ENCODE data around the gene TSR1.

TSR1 gene

GRCh38 chr17:2344528-2344927 lies 8.3 kb upstream of the TSR1 start:
- TF ChIP-seq, protein P1, sequence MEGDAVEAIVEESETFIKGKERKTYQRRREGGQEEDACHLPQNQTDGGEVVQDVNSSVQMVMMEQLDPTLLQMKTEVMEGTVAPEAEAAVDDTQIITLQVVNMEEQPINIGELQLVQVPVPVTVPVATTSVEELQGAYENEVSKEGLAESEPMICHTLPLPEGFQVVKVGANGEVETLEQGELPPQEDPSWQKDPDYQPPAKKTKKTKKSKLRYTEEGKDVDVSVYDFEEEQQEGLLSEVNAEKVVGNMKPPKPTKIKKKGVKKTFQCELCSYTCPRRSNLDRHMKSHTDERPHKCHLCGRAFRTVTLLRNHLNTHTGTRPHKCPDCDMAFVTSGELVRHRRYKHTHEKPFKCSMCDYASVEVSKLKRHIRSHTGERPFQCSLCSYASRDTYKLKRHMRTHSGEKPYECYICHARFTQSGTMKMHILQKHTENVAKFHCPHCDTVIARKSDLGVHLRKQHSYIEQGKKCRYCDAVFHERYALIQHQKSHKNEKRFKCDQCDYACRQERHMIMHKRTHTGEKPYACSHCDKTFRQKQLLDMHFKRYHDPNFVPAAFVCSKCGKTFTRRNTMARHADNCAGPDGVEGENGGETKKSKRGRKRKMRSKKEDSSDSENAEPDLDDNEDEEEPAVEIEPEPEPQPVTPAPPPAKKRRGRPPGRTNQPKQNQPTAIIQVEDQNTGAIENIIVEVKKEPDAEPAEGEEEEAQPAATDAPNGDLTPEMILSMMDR (IDR thresholded peaks at IDR 0.05; ENCODE audit: low read depth, low read length, missing control alignments) = no peak
- no peak for DNase-seq (ENCODE audit: extremely low read depth, low read depth)

GRCh38 chr17:2343421-2343820 lies 7.2 kb upstream of the TSR1 start:
- TF ChIP-seq, protein P1 (IDR thresholded peaks at IDR 0.05; ENCODE audit: low read depth, low read length, missing control alignments) = no peak
- DNase-seq (ENCODE audit: extremely low read depth, low read depth) = no peak
- H3K4me3 ChIP-seq (replicated peaks; ENCODE audit: low read depth, low read length) = no peak overlapping the region

More at GRCh38 chr17:2344528-2344927, 8.3 kb upstream of the TSR1 start:
- H3K4me3 ChIP-seq (replicated peaks; ENCODE audit: low read depth, low read length) = no peak overlapping the region

DNA sequence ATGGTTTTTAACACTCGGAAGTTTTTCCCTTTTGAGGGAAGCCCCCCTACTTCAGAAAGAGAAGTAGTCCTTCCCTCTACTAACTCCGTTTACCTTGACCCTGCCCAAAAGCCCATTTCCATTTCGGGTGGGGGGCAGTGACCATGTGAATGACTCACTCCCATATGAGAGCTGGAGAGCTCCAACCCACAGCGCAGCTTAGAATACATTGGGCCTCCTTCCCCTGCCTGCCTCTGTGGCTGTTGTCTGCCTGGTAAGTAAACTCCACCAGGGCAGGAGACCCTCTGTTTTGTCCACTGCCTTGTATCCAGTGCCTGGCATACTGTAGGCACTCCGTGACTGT lies 2.0 kb upstream of the TSR1 start:
- TF ChIP-seq, protein P1 (IDR thresholded peaks at IDR 0.05; ENCODE audit: low read depth, low read length, missing control alignments) = no peak

DNA sequence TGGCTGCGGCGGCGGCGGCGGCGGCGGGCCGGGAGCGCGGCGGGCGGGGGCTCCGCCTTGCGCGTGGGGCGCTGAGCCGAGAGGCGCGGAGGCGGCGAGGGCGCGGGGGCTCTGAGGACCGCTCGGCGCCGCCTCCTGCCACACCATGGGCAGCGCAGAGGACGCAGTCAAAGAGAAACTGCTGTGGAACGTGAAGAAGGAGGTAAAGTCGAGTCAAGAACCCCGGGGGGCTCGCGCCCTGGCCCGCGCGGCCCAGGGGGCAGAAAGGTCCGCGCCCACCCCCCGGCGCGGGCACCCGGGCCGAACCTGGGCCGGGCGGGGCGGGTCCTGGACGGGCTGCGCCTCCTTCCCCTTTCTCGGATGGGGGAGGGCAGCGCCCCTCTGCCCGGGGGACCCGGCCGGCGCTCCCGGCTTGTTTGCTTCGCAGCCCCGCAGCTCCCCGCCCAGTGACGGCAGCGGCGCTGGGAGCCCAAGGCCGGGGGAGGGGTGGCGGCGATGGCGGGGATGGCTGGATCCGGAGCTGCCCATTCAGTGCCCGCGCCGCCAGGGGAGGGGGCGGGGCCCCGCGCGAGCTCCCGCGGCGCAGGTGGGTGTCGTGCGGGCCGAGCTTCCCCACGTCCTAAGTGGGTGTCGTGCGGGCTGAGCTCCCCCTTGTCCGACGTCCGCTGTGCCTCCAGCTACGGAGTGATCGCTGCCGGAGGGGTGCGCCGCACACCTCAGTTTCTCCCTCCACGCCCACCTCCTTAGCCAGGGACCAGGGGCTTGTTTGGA lies 1.5 kb upstream of the TSR1 start:
- H3K4me3 ChIP-seq (replicated peaks; ENCODE audit: low read depth, low read length) = peak overlapping the region; percentile 86
- DNase-seq (ENCODE audit: extremely low read depth, low read depth) = no peak
- TF ChIP-seq, protein P1 (IDR thresholded peaks at IDR 0.05; ENCODE audit: low read depth, low read length, missing control alignments) = no peak

More for the DNA sequence above, 2.0 kb upstream of the TSR1 start:
- peak overlapping the region; percentile 86 for H3K4me3 ChIP-seq (replicated peaks; ENCODE audit: low read depth, low read length)
- no peak for DNase-seq (ENCODE audit: extremely low read depth, low read depth)

GRCh38 chr17:2336852-2337543 lies 741 bp upstream of the TSR1 start, which contains the start of gene SGSM2:
Gene SGSM2, plus strand, starts transcription at chr17:2337501. Its CDS starts 188 bp downstream, at chr17:2337689.
- no peak for DNase-seq (ENCODE audit: extremely low read depth, low read depth)
- peak within 1 kb of the TSS; percentile 86 for H3K4me3 ChIP-seq (replicated peaks; ENCODE audit: low read depth, low read length)
- TF ChIP-seq, protein P1 (IDR thresholded peaks at IDR 0.05; ENCODE audit: low read depth, low read length, missing control alignments) = no peak

GRCh38 chr17:2335726-2336214 lies 487 bp downstream of the TSR1 start:
- TF ChIP-seq, protein P1 (IDR thresholded peaks at IDR 0.05; ENCODE audit: low read depth, low read length, missing control alignments) = no peak
- H3K4me3 ChIP-seq (replicated peaks; ENCODE audit: low read depth, low read length) = peak overlapping the region; percentile 86
- DNase-seq (ENCODE audit: extremely low read depth, low read depth) = no peak

Data from HFF-Myc (cell line).